GM21423 (cell line): ENCODE data around the gene ADAMTS14.

Source experiments
- ATAC-seq: cut with Tn5 transposase; IDR thresholded peaks from one replicate; pipeline ENCODE4 v1.9.1; 2021; ENCODE audit warnings: mild to moderate bottlenecking, moderate library complexity; ENCODE audit not compliant: unreplicated experiment

ADAMTS14 gene

GRCh38 chr10:70688828-70689227, 16.5 kb downstream of the ADAMTS14 start:
- no peak for ATAC-seq

DNA sequence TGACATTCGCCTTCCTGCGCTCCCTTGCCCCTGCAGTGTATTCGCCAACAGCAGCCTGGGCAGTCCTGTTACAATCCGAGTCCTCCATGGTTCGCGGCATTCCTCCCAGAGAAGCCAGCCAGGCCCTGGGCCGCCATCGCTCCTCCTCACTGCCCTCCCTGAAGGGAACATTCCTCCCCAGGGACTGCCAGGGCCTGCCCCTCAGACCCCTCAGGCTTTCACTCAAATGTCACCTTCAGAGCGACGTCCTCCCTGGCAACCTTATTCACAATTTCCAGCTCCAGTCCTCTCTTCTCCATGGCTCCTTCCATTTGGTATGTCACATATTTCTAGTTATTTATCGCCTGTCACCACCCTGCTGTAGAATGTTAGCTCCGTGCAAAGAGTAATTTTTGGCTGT, 17.4 kb downstream of the ADAMTS14 start:
- no peak for ATAC-seq

DNA sequence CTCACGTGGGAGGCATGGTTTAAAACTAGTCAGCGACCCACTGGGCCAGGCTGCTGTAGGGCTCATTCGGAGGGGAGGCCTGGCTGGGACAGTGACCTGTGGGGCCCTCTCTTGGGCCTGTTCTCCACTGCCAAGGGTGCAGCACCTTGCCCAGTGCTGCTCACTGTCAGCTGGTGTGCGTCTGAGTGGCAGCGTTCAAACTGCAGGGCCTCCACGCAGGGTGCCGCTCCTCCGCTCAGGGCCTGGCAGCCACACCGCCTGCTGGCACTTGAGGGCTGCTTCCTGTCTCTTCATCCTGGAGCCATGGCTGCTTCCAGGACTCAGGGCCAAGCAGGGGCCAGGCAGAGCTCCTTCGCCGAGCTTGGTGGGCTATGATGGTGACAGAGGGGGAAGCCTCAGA, 18.3 kb downstream of the ADAMTS14 start:
- no peak for ATAC-seq

DNA sequence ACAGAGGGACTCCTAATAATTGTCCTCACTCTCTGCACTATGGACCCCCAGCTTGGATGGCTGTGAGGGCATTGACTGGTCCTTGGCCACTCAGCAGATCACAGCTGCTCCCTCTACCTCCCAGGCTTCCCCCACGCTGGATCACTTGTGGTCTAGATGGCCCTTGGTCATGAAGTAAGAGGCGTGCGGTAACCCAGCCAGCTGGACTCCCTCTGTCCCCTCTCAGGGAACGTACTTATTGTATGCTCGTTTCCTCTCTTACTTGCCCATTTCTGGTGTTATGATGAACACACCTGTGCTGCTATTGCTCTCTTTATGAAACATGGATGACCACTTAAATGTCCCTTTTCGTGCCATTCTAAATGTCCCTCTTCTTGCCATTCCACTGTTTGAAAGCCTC, 19.3 kb downstream of the ADAMTS14 start:
- no peak for ATAC-seq

DNA sequence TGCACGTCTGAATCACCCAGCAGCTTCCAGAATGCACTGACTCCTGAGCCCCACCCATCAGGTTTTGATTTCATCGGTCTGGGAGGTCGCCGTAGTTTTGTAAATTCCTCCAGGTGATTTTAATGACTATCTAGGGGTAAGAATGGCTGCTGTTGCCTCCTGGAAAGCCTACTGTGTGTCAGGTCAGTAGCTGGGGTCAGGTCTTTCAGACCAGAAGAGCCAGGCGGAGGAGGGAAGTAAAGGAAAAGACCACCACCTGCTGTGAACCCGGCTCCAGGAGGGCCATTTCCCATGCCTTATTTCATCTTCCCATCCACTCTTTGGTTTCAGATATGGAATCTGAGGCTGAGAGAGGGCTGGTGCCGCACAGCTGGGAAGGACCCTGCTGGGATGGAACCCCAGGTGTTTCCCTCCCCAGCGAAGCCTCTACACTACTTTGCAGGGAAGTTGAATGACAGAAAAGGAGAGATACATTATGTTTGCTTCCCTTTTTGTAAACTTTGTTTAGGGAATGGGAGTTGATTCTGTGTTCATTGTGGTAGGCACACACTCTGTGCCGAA, 19.8 kb downstream of the ADAMTS14 start:
- no peak for ATAC-seq

DNA sequence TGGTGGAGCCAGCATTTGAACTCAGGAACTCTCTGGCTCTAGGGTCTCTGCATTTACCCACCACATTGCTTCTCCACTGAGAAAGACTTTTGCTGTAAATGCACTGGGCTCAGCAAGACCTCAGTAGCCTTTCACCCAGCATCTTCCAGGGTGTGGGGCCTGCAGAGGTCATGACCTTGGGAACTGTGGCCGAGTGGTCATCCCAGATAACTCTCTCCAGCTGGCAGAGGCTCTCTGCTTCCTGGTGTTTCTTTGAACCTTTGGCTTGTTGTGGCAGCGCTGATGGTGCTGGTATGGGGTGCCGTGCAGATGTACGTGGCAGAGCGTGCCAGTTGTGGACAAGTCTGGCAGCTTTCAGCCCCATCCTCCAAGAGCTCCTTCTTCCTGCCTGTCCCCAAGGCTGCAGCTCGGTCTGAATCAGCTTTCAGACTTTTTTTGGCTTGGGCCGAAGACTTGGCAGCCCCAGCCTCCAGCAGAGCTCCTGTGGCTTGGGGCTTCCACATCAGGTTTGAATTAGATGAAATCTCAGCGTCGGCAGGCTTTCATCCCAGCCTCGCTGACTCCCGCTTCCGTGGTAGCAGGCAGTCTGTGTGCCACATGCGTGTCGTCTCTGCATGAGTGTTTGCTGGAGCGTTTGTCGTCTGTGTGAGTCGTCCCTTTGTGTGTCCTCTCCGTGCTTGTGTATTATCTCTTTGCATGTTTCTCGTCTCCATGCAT, 21.5 kb downstream of the ADAMTS14 start:
- no peak for ATAC-seq

GRCh38 chr10:70694418-70695141, 22.3 kb downstream of the ADAMTS14 start:
- no peak for ATAC-seq

DNA sequence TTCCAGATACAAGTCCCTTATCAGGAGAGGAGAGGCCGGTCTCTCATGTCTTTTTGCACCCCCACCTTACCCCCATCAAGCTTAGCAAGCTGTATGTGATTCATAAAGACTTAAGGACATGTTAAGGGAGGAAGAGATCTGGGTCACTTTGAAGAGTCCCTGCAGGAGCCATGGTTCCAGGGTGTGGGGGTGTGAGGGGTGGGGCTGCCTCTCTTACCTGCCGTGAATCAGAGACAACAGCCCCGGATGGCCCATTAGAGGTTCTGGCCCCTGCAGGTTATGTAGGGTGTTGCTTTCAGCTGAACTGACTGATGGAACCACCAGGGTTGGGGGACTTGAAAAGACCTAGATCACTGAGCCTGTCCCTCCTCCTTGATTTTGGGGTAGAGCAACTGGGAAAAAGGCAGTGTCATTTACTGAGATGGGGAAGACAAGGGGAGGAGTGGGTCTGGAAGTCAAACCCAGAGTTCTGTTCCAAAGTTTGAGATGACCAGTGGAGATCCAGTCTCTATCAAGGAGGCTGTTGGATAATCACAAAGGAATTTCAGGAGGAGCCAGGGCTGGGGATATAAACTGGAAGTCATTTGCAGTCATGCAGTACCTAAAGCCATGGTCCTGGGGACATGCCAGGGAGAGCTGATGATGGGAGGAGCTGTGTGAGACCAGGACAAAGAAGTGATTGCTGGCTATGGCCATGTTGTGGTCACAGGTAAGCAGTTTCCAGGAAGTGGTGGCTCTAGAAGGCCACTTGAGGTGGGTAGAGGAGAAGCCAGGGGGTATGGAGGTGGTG, 23.1 kb downstream of the ADAMTS14 start:
- ATAC-seq = no peak

DNA sequence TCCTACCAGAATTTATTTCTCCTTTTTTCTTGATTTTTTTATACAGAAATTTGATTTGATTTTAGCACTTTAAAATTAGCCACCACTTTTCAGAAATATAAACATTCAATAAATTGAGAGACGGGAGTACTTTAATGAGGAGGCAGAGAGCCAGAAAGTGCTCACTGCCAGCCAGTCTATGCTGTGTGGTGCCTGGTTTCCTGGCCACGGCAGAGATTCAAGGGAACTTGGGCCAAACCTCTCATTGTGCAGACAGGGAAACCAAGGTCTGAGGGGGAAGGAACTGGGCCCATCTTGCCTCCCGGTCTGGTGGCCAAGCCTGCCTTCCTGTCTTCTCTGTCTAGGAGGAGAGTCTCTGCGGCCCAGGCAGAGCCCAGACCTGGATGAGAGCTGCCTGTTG, 25.9 kb downstream of the ADAMTS14 start:
- ATAC-seq = no peak

GRCh38 chr10:70699063-70699658, 26.9 kb downstream of the ADAMTS14 start:
- no peak for ATAC-seq

- no peak for ATAC-seq
Measured at GRCh38 chr10:70699659-70700174, 27.4 kb downstream of the ADAMTS14 start.

DNA sequence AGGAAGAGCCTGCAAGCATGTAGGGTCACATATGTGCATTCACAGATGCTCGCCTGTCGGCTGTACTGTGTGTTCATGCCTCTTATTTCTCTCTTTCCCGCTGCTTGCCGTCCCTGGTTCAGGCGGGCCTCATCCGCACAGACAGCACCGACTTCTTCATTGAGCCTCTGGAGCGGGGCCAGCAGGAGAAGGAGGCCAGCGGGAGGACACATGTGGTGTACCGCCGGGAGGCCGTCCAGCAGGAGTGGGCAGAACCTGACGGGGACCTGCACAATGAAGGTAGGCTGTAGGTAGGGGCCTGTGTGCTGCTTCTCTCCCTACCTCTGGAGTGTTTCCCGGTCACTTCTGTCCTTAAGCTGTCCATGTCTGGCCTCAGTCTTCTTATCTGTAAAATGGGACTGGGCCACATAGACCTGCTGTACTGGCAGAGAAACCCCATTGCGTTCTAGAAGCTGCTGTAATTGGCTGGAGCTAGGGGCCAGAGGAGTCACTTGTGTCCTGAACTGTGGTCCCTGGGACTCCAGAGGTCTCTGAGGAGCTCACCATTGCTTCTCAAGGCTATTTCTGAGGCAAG, 30.0 kb downstream of the ADAMTS14 start:
- ATAC-seq = no peak

GRCh38 chr10:70704211-70704610, 31.9 kb downstream of the ADAMTS14 start:
- ATAC-seq = no peak

GRCh38 chr10:70705121-70705861, 33.0 kb downstream of the ADAMTS14 start:
- ATAC-seq = no peak

GRCh38 chr10:70711177-70711576, 38.9 kb downstream of the ADAMTS14 start:
- no peak for ATAC-seq

DNA sequence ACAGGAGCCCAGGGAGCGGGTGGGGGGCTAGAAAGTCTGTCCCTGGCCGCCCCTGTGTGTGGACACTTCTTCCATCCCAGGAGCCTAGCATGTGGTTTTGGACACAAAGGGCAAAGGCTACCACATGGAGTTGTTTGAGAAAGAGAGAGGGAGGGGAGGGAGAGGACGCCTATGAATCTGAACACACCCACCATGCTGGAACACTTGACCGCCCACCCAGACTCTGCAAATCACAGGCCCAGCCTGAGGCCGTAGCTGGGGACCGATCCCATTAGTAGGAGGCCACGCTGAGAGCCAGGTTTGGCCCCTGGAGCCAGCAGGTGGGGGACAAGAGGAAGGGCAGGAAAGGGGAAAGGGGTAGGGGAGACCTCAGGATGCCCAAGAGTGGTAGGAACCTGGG, 39.6 kb downstream of the ADAMTS14 start:
- ATAC-seq = no peak

- ATAC-seq = no peak
Measured at GRCh38 chr10:70714245-70714644, 41.9 kb downstream of the ADAMTS14 start.

DNA sequence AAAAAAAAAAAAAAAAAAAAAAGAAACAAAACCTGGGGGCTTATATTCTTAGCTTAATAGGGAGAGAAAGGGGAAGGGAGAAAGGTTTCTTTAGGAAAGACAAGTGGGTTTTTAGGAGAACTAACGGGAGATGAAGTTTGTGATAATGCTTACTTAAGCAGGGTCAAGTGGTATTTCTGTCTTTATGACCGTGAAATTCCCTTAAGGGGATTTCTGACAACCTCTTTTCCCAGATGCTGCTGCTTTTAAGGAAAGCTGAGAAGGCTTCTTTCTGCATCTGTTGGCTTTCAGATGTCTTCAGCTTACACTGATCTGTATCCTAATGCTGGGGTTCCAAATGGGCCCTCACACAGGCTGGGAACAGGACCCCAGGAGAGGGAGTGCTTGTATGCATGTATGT, 42.6 kb downstream of the ADAMTS14 start:
- ATAC-seq = no peak

- ATAC-seq = no peak
Measured at GRCh38 chr10:70715853-70716795, 43.8 kb downstream of the ADAMTS14 start.
